ENCODE results near the gene CAMTA1.
A peak's percentile ranks its signal among the peaks of the same experiment; 100 is the strongest.
"Not testable (repeated sequence)": the region's sequence is repeated elsewhere in the genome, so short reads cannot be mapped to it uniquely, and the experiment has no call there.

Gene CAMTA1

GRCh38 chr1:7366286-7366954, 581.2 kb downstream of the CAMTA1 start:
- peak; percentile 81 for DNase-seq

GRCh38 chr1:7366955-7367665, 581.9 kb downstream of the CAMTA1 start:
- DNase-seq: peak; percentile 84

- DNase-seq: no peak
Observed at GRCh38 chr1:7369866-7370265, 584.6 kb downstream of the CAMTA1 start.

GRCh38 chr1:7371926-7372325, 586.7 kb downstream of the CAMTA1 start:
- DNase-seq: no peak

GRCh38 chr1:7372477-7373120, 587.3 kb downstream of the CAMTA1 start:
- DNase-seq: no peak

GRCh38 chr1:7373251-7373650, 588.0 kb downstream of the CAMTA1 start:
- DNase-seq: no peak

GRCh38 chr1:7373876-7374562, 588.8 kb downstream of the CAMTA1 start:
- no peak for DNase-seq

GRCh38 chr1:7374563-7375160, 589.4 kb downstream of the CAMTA1 start:
- no peak for DNase-seq

- DNase-seq: no peak
Observed at GRCh38 chr1:7375329-7375728, 590.1 kb downstream of the CAMTA1 start.

- no peak for DNase-seq
Observed at GRCh38 chr1:7375781-7376660, 590.8 kb downstream of the CAMTA1 start.

- no peak for DNase-seq
Observed at GRCh38 chr1:7376676-7377075, 591.4 kb downstream of the CAMTA1 start.

GRCh38 chr1:7378346-7379130, 593.3 kb downstream of the CAMTA1 start:
- DNase-seq: no peak

GRCh38 chr1:7379441-7379971, 594.3 kb downstream of the CAMTA1 start:
- peak; percentile 70 for DNase-seq

- not testable (repeated sequence) for DNase-seq
Observed at GRCh38 chr1:7380068-7380467, 594.8 kb downstream of the CAMTA1 start.

- no peak for DNase-seq
Observed at GRCh38 chr1:7380712-7381111, 595.5 kb downstream of the CAMTA1 start.

- DNase-seq: not testable (repeated sequence)
Observed at GRCh38 chr1:7381729-7382128, 596.5 kb downstream of the CAMTA1 start.

GRCh38 chr1:7382971-7383370, 597.7 kb downstream of the CAMTA1 start:
- no peak for DNase-seq

- no peak for DNase-seq
Observed at GRCh38 chr1:7383671-7384520, 598.6 kb downstream of the CAMTA1 start.

- DNase-seq: no peak
Observed at GRCh38 chr1:7384679-7385078, 599.4 kb downstream of the CAMTA1 start.

All from SHP77 treated with DMSO at 0.1 percent for 48 hours (cell line).